HepG2 (cell line): ENCODE data around the gene BTRC. TPM values are rescaled to one million over a fixed set of nuclear protein-coding genes. Genes with fewer than 3 reads are reported as not detected.

Experiments
- ATAC-seq: fragments of 200-7000 bp; cut with Tn5 transposase; 3 replicates; pipeline ENCODE4 v1.9.1; 2020; ENCODE audit warnings: mild to moderate bottlenecking, moderate library complexity
- BruUV-seq: library from RNA; stranded (reverse); fragments of 400-500 nt; replicated peaks from 2 replicates; lab custom pipeline; 2021; lab: Mats Ljungman, UMichigan
- CTCF ChIA-PET: fragments of 300-600 bp; formaldehyde crosslinking; extraction: SDS; loops from one replicate; lab custom pipeline; 2021; ENCODE audit warnings: low total read pairs, inconsistent platforms, low intra/inter-chr PET ratio; lab: Yijun Ruan, JAX
- POLR2A ChIA-PET: fragments of 350-600 bp; sonication (Branson Sonifier 250); formaldehyde crosslinking; loops from one replicate; lab custom pipeline; 2020; ENCODE audit warnings: antibody characterized with exemption, inconsistent platforms; lab: Yijun Ruan, JAX
- DNase-seq: peaks from one replicate; pipeline ENCODE4 v3.0.0-alpha.2; 2015; ENCODE audit warnings: low spot score
- FAIRE-seq: peaks from 3 replicates; lab custom pipeline; 2011; peaks lifted over from hg19 to GRCh38; lab: Jason Lieb, UNC
- H2AFZ ChIP-seq: one replicate; pipeline ENCODE4 v1.6.1; 2011; ENCODE audit warnings: low read length, inconsistent platforms
- H3K27ac ChIP-seq: fragments of 300-600 bp; 3 replicates; pipeline ENCODE4 v1.8.0; 2011; ENCODE audit warnings: mixed run types, mild to moderate bottlenecking, mixed read lengths, low read length, inconsistent platforms; ENCODE audit not compliant: insufficient read depth; ENCODE audit errors: extremely low read length
- H3K27me3 ChIP-seq, 2 experiments: fragments of 200-600 bp in 1 of 2; 2 replicates in 1 of 2; 3 replicates in 1 of 2; pipeline versions ENCODE4 v1.6.0 to v1.8.0; 2011; ENCODE audit warnings: low read length in 2 of 2, mild to moderate bottlenecking in 2 of 2, moderate library complexity in 2 of 2, inconsistent platforms in 1 of 2; ENCODE audit not compliant: insufficient read depth in 2 of 2, control insufficient read depth in 1 of 2
- H3K36me3 ChIP-seq, 2 experiments: fragments of 200-600 bp in 1 of 2; replicated peaks in 1 of 2; 2 replicates in 1 of 2; 3 replicates in 1 of 2; pipeline versions ENCODE4 v1.5.1 to v1.8.0; 2011; ENCODE audit warnings: low read length in 2 of 2, inconsistent platforms in 1 of 2; ENCODE audit not compliant: insufficient read depth in 2 of 2, control insufficient read depth in 1 of 2
- H3K4me1 ChIP-seq: 2 replicates; pipeline ENCODE4 v1.5.1; 2012; ENCODE audit warnings: low read length, inconsistent platforms; ENCODE audit not compliant: insufficient read depth
- H3K4me2 ChIP-seq: 2 replicates; pipeline ENCODE4 v1.6.0; 2011; ENCODE audit warnings: low read depth, low read length, inconsistent platforms
- H3K4me3 ChIP-seq, 3 experiments: fragments of 200-600 bp in 1 of 3; sonication (generic), shearing (Covaris generic) in 1 of 3; replicated peaks in 1 of 3; 2 replicates each; pipeline ENCODE4 v1.5.1; 2011 to 2016; ENCODE audit warnings: low read length in 3 of 3, inconsistent platforms in 2 of 3, low read depth in 2 of 3, mild to moderate bottlenecking in 2 of 3, control low read depth in 1 of 3, mixed read lengths in 1 of 3; ENCODE audit not compliant: insufficient read depth in 1 of 3
- H3K79me2 ChIP-seq: one replicate; pipeline ENCODE4 v1.6.1; 2011; ENCODE audit warnings: low read length, inconsistent platforms; ENCODE audit not compliant: insufficient read depth
- H3K9ac ChIP-seq: 2 replicates; pipeline ENCODE4 v1.6.0; 2011; ENCODE audit warnings: mild to moderate bottlenecking, low read depth, low read length, inconsistent platforms; ENCODE audit not compliant: insufficient read depth
- H3K9me3 ChIP-seq: 2 replicates; pipeline ENCODE4 v1.5.1; 2012; ENCODE audit warnings: mild to moderate bottlenecking, low read length
- H4K20me1 ChIP-seq: 2 replicates; pipeline ENCODE4 v1.6.0; 2011; ENCODE audit warnings: inconsistent platforms, mild to moderate bottlenecking, low read length, moderate library complexity; ENCODE audit not compliant: insufficient read depth
- CHD4 ChIP-seq: fragments of 200-600 bp; sonication (generic); IDR thresholded peaks from 2 replicates; pipeline ENCODE4 v1.7.0; 2017; ENCODE audit warnings: mild to moderate bottlenecking, low read length, borderline replicate concordance
- GATA4 ChIP-seq: sonication (generic); IDR thresholded peaks from 2 replicates; pipeline ENCODE4 v1.6.1; 2016; ENCODE audit warnings: antibody characterized with exemption, low read depth, borderline replicate concordance
- SKI ChIP-seq: fragments of 450-650 bp; IDR thresholded peaks from one replicate; pipeline ENCODE4 v1.6.1; 2018; ENCODE audit warnings: mild to moderate bottlenecking; ENCODE audit not compliant: partially characterized antibody
- TBX2 ChIP-seq: sonication (generic); formaldehyde crosslinking; IDR thresholded peaks from 2 replicates; pipeline ENCODE4 v1.5.0; 2020; ENCODE audit warnings: missing genetic modification reagents, mild to moderate bottlenecking, borderline replicate concordance
- TEAD2 ChIP-seq: sonication (generic); formaldehyde crosslinking; IDR thresholded peaks from 2 replicates; pipeline ENCODE4 v1.9.0; 2021; ENCODE audit warnings: missing genetic modification reagents
- ZFP62 ChIP-seq: sonication (generic); formaldehyde crosslinking; IDR thresholded peaks from 2 replicates; pipeline ENCODE4 v1.4.0; 2020; ENCODE audit warnings: missing genetic modification reagents
- ZNF646 ChIP-seq: sonication (generic); formaldehyde crosslinking; IDR thresholded peaks from 2 replicates; pipeline ENCODE4 v1.9.0; 2021; ENCODE audit warnings: mild to moderate bottlenecking, missing genetic modification reagents
- ZUFSP ChIP-seq: sonication (generic); formaldehyde crosslinking; IDR thresholded peaks from 2 replicates; pipeline ENCODE4 v1.9.0; 2021; ENCODE audit warnings: missing genetic modification reagents, mild to moderate bottlenecking, borderline replicate concordance
- in situ Hi-C: cut with HindIII; loops from 2 replicates; pipeline ENCODE4 v1.10.0; 2017; ENCODE audit warnings: low pct_unique_long_range_greater_than_20kb; ENCODE audit not compliant: extremely low pct_ligation_motif_present
- intact Hi-C: fragments of 100-400 bp; cut with micrococcal nuclease; formaldehyde crosslinking; loops from one replicate; pipeline ENCODE4 v1.10.0; 2022; ENCODE audit not compliant: unreplicated experiment
- polyA plus RNA-seq, 8 experiments: library from polyadenylated mRNA; depleted of rRNA in 3 of 8; stranded (reverse) in 7 of 8; unstranded in 1 of 8; fragments of >200 nt; fragmentation: Illumina TruSeq in 4 of 8; extraction: Trizol in 4 of 8; gene quantifications; 2 replicates each; pipeline versions ENCODE4 v1.2.1 to v1.2.3, GENCODE V29; 2011 to 2016; ENCODE audit warnings: low read depth in 4 of 8, missing spikeins in 1 of 8, mixed read lengths in 1 of 8; ENCODE audit not compliant: insufficient read depth in 1 of 8
- total RNA-seq, 5 experiments: library from RNA; depleted of rRNA; stranded (reverse); fragments of >200 nt; fragmentation: Illumina TruSeq; extraction: Trizol; gene quantifications; 2 replicates each; pipeline ENCODE4 v1.2.3, GENCODE V29; 2016; ENCODE audit warnings: low read depth in 1 of 5

BTRC gene
- total and polyA plus RNA-seq, 2 of the 13 experiments (the other 11 are each of a cell fraction or from before 2014, with no cell fraction given) = 12.0 to 14.4 TPM

GRCh38 chr10:101341438-101341837 is 12.5 kb upstream of the BTRC start:
- DNase-seq = no peak
- peaks cover 10% of the 10 kb centered on the region; the same call in 1 of the 2 replicates for H3K4me1 ChIP-seq
- ChIA-PET CTCF (no interaction called here), POLR2A (no interaction called here)
- H3K27ac ChIP-seq = no peak overlapping the region
- no peak overlapping the region for H2AFZ ChIP-seq
- TF ChIP-seq ZFP62 (CRISPR knock-in tag) (no peak), TEAD2 (CRISPR knock-in tag) (no peak), SKI (no peak), CHD4 (no peak), GATA4 (no peak), ZNF646 (no peak), TBX2 (CRISPR knock-in tag) (no peak), ZUFSP (no peak)
- FAIRE-seq = no peak
- in situ Hi-C loops = no loop called here
- no peak for ATAC-seq
- H3K9ac ChIP-seq = no peak overlapping the region
- BruUV-seq = no TSS peak
- intact Hi-C loops = no loop called here
- no peaks in the 10 kb centered on the region for H4K20me1 ChIP-seq
- H3K79me2 ChIP-seq = no peaks in the 10 kb centered on the region
- H3K4me2 ChIP-seq = no peak overlapping the region
- H3K4me3 ChIP-seq = no peak overlapping the region
- H3K9me3 ChIP-seq = no peaks in the 10 kb centered on the region
- no peaks in the 10 kb centered on the region for H3K27me3 ChIP-seq
- no peaks in the 10 kb centered on the region for H3K36me3 ChIP-seq
